ENCODE results near the gene ALCAM.

DNA sequence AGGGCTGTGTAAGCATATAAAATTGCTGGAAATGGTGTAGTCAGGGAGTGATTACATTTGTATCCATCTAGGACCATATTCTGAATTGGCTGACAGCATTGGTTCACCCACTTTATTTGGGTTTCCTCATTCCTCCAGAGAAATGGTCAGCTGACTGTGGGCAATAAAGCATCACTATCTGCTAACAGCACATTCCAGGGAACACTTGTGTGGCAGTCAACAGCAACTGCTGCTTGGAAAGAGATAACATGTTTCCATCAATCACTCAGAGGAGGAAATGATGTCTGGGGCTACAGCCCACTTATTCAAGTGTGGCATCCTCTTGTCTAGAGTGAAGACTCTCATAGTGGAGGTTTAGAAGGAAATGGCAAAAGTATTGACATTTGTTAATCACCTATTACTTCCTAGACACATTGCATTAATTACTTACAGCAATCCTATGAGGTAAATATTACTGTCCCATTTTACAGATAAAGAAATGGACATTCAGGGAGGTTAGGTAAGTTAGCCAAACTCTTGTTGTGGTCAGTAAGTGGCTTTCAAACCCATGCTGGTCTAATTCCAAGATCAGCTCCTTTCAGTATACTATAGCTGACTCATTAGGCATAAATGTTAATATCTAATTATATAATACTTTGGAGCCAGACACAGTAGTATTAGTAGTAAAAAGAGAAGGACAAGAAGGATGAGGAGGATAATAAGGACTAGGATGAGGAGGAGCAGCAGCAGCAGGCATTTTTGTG, 247.8 kb downstream of the ALCAM start:
- no peak for TF ChIP-seq EP300 (IDR thresholded peaks at IDR 0.05; ENCODE audit: borderline replicate concordance)
- no peak for TF ChIP-seq RAD21 (IDR thresholded peaks at IDR 0.05; ENCODE audit: low read depth)
- TF ChIP-seq, protein P1, sequence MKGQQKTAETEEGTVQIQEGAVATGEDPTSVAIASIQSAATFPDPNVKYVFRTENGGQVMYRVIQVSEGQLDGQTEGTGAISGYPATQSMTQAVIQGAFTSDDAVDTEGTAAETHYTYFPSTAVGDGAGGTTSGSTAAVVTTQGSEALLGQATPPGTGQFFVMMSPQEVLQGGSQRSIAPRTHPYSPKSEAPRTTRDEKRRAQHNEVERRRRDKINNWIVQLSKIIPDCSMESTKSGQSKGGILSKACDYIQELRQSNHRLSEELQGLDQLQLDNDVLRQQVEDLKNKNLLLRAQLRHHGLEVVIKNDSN (IDR thresholded peaks at IDR 0.05) = no peak
- TF ChIP-seq, protein P2, sequence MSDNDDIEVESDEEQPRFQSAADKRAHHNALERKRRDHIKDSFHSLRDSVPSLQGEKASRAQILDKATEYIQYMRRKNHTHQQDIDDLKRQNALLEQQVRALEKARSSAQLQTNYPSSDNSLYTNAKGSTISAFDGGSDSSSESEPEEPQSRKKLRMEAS (IDR thresholded peaks at IDR 0.05) = no peak
- no peak for TF ChIP-seq YY1 (IDR thresholded peaks at IDR 0.05; ENCODE audit: low read depth)
- no peak for TF ChIP-seq TCF12 (IDR thresholded peaks at IDR 0.05; ENCODE audit: low read depth)
- TF ChIP-seq, protein P3, sequence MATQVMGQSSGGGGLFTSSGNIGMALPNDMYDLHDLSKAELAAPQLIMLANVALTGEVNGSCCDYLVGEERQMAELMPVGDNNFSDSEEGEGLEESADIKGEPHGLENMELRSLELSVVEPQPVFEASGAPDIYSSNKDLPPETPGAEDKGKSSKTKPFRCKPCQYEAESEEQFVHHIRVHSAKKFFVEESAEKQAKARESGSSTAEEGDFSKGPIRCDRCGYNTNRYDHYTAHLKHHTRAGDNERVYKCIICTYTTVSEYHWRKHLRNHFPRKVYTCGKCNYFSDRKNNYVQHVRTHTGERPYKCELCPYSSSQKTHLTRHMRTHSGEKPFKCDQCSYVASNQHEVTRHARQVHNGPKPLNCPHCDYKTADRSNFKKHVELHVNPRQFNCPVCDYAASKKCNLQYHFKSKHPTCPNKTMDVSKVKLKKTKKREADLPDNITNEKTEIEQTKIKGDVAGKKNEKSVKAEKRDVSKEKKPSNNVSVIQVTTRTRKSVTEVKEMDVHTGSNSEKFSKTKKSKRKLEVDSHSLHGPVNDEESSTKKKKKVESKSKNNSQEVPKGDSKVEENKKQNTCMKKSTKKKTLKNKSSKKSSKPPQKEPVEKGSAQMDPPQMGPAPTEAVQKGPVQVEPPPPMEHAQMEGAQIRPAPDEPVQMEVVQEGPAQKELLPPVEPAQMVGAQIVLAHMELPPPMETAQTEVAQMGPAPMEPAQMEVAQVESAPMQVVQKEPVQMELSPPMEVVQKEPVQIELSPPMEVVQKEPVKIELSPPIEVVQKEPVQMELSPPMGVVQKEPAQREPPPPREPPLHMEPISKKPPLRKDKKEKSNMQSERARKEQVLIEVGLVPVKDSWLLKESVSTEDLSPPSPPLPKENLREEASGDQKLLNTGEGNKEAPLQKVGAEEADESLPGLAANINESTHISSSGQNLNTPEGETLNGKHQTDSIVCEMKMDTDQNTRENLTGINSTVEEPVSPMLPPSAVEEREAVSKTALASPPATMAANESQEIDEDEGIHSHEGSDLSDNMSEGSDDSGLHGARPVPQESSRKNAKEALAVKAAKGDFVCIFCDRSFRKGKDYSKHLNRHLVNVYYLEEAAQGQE (IDR thresholded peaks at IDR 0.05; ENCODE audit: low read depth) = no peak
- TF ChIP-seq FOXM1 (IDR thresholded peaks at IDR 0.05; ENCODE audit: borderline replicate concordance, low read depth) = no peak
- no peak for TF ChIP-seq EGR1 (IDR thresholded peaks at IDR 0.05)
- no peak for TF ChIP-seq CEBPB (IDR thresholded peaks at IDR 0.05)
- TF ChIP-seq TEAD4 (IDR thresholded peaks at IDR 0.05) = no peak
- no peak for TF ChIP-seq CREB1 (IDR thresholded peaks at IDR 0.05; ENCODE audit: low read depth)
- TF ChIP-seq ZBTB7A (IDR thresholded peaks at IDR 0.05; ENCODE audit: low read depth) = no peak
- TF ChIP-seq TAF1 (IDR thresholded peaks at IDR 0.05; ENCODE audit: low read depth) = no peak

All from Ishikawa (cell line).